ENCODE measurements around the gene FOXN1.

Gene FOXN1

DNA sequence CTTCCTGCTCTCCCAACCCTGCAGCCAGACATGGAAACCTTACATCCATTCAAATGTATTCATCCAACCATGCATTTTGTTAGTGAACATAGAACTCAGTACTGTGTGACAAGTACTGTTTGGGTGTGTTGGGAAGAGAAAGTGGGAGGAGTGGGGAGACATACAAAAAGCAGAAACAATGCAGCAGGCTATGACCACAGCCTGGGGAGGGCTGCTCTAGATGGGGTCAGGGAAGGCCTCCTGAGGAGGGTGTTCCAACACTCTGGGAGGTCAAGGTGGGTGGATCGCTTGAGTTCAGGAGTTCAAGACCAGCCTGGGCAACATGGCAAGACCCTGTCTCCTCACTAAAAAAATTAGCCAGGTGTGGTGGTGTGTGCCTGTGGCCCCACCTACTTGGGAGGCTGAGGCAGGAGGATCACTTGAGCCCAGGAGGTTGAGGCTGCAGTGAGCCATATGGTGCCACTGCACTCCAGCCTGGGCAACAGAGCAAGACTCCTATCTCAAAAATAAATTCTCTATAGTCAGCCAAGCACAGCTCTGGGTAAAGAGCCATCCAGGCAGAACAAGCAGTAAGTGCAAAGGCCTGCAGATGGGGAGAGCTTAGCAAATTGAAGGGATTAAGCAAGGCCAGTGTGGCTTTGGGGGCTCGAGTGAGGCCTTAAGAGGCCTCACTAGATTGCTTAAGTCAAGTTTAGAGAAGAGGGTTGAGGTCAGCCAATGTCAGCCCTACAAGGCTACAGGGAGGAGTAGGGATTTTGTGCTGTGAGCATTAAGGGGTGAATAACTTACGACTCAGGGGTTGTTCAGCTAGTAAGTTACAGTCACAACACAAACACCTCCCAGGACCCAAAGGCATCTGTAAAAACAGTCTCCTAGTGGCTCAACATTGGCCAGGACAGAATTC lies 27.2 kb upstream of the FOXN1 start:
- DNase-seq = no peak

DNA sequence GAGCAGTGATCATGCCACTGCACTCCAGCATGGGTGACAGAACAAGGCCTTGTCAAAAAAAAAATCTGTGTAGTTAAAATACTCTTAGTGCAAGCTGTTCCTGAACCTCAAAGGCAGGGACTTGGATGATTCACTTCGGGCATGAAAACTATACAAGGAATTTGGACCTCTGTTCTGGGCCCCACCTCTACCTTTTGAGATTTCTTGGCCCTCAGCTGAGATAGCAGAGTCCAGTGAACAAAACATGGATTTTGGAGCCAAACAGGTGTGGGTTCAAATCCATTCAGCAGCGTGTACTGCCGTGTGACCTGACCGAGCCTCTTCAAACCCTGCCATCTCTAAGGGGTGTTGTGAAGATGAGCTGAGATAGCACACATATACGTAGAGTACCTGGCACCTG lies 25.9 kb upstream of the FOXN1 start:
- DNase-seq = no peak

GRCh38 chr17:28480799-28481571 lies 25.2 kb upstream of the FOXN1 start:
- no peak for DNase-seq

DNA sequence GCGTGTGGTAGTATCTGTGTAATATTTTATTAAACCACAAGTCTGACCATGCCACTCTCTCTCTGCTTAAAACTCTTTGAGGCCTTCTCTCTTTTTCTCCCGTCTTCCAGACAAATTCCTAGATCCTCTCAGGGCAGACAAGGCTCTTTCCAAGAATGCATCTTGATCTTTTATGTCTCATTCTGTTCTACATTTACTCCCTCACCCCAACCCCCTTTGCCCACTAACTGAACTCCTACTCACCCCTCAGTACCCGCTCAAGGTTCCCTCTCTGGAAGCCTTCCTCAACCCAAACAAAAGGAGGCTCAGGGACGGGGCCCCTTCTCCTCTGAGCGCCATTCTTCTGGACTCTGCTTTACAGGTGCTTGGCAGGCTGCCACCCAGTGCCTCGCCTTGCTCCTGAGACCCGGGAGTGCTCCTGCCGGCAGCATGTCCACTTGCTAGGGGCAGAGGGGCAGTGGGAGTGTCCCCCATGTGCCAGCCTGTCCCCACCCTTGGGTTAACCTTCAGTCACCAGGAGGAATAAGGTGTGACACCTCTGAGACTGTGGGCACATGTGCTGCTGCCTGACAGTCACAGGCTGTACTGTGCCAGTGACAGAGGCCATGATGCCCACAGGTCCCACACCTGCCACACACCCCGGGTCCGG lies 23.5 kb upstream of the FOXN1 start:
- DNase-seq = no peak

DNA sequence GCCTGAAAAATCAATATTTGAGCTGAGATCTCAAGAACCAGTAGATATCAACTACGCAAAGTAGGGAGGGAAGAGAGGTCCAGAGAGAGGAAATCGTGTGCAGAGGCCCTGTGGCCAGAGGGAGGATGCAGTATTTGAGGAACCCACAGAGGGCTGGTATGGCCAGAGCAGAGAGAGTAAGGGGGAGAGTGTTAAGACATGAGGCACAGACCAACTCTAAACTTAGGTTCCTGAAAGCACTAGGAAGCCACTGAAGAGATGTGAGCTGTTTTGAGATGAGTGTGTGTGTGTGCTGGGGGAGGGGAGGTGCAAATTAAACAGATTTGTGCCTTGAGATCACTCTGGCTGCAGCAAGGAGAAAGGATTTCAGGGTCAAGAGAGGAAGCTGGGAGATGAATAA lies 21.9 kb upstream of the FOXN1 start:
- no peak for DNase-seq

DNA sequence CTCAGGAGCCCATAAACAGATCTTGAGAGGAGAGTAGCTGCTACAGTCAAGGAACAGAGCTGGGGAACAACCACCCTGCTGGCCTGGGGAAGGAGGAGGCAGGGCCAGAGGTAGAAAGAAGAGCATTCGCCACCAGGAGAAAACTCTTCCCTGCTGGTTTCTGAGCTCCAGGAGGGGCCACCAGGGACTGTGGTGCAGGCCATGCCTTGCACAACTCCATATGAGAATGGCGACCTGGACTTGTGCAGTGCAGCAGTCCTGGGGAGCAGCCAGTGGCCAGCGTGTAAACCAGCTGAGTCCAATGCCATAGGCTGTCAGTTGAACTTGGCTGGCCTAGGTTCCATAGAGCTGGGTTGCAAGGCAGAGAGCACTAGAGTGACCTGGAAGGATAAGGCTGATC lies 21.1 kb upstream of the FOXN1 start:
- DNase-seq = no peak

DNA sequence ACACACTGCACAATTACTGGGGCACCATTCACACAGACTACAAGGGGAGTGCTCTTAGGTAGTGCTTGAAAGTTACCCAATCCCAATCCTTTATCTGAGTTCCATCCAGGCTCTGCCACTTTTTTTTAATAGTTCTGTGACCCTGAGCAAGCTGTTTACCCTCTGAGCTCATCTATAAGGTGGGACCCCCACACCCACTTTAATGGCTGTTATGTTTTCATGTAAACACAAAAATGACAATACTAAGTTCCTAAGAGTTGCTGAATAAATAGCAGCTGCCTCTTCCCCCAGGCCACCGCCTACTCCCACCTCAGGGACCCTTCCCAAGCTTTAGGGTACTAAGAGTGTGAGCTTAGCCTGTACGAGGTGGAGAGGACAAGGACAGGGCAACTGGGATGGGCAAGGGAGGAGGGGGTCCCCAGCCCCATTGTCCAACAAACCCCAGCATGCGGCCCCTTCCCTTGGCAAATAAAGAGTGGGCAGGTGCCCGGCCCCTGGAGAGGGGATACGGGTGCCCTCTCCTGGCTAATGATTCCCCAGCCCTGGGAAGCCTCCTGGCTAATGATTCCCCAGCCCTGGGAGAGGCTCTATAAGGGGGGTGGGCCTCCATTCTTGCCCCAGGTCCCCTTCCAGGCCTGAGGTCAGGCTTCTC lies 18.1 kb upstream of the FOXN1 start:
- no peak for DNase-seq

GRCh38 chr17:28488533-28489276 lies 17.4 kb upstream of the FOXN1 start:
- no peak for DNase-seq

DNA sequence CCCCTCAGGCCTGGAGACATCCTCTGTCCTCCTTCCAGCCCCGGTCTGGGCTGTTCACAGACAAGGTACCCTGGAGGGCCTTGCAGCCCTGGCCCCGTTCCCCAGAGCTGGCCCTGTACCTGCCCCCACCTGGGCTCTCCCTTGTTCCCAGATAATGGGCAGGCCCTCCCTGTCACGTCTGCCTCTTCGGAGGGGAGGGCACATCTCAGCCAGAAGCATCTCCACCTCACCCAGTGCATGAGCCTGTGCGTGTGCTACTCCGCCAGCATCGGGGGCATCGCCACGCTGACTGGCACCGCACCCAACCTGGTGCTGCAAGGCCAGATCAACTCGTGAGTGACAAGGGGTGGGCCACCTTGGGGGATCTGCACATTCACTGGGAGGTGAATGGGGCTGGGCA lies 14.9 kb upstream of the FOXN1 start:
- no peak for DNase-seq

DNA sequence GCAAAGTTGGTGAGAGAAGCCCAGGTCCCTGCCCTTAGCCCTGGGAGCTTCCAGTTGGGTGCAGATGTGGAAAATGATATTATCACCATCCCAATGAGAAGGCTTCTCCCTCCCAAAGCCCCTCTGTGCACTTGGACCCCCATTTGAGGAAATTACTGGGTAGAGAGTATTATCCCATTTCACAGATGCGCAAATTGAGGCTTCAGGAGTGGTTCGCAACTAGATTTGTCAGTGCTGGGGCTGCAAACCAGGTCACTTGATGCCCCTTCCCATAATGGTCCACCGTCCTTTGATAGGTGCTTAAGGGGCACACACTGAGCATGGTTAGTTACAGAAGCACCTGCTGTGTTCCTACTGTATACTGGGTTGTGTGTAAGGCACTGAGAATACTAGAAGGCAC lies 14.3 kb upstream of the FOXN1 start:
- DNase-seq = no peak

DNA sequence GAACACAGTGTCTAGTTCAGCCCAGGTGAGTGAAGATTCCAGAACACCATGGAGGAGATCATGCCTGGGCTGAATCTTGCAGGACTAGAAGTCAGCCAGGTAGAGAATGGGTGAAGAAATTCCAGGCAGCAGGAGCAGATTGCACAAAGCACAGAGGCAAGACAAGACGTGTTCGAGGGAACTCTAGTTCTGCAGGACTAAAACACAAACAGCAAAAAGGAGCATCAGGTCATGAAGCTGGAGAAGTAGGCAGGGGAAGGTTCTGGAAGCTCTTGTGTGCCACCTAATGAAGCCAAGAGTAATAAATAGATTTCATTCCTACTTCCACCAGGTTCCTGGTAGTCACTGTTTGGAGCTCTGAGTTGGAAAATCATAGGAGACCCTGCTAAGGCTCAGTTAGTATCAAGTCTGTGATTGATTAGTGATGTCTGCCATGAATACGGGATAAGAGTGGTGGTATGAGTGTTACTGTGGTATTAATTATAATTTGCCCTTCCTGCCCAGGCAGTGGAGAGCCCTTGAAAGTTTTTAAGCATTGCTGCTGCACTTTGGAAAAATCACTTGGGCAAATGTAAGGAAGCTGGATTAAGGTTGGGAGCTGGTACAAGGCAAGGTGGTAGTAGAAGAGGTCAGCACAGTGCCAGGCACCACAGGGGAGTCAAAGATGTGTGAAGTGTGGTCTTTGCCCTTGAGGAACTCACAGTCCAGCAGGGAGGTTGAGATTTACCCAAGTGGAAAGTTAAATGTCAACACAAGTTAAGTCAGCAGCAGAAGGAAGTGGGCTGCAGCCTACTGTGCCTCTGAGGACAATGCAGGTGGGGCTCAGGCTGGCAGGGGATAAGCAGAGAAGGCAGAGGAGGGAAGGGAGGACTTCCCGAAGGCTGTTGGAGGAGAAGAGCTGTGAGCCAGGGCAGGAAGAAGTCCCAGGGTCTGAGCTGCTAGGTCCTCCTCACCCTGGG lies 13.5 kb upstream of the FOXN1 start:
- no peak for DNase-seq

DNA sequence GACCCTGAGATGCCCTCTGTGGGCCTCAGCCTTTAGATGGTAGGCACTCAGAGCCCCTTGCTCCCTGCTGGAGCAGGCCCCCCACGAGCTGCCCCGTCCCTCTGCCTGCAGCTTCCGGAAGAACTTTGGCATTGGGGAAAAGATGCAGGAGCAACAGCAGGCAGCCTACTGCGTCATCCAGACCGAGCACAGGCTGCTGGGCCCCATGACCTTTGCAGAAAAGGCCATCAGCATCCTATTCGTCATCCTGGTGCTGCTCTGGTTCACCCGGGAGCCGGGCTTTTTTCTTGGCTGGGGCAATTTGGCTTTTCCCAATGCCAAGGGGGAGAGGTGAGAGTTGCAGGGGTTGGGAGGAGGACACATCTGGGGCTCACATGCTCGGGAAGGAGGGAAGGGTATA lies 12.7 kb upstream of the FOXN1 start:
- no peak for DNase-seq

DNA sequence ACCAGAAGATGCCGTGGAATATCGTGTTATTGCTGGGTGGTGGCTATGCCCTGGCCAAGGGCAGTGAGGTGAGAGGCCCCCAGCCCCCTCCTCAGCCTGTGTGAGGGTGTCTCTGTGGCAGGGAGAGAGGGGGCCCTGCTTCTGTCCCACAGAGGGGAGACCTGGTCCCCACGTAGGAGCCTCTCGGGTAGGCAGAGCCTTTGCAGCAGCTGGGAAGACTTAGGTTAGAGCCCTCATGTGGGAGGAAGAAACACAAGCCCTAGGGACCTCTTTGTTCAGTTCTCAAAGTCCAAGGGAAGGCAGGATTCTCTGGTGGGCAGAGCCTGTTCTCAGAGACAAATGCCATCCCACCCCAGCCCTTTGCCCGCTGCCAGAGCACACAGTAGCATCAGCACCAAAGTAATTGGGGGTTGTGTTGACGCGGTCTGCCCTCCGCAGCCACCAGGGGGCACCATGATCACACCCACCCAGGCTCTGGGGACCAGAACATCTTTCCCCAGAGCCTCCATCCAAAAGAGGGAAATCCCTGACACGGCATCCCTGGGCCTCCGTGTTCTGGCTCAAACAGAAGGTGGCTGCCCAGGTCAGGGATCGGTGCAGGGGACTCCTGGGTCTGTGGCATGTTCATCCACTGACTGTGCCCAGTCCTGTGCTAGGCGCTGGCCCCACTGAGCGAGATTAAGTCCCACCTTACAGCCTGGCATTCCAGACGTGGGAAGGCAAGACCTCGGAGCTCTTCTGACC lies 11.5 kb upstream of the FOXN1 start:
- peak; percentile 67 for DNase-seq

GRCh38 chr17:28495635-28496034 lies 10.5 kb upstream of the FOXN1 start:
- DNase-seq = no peak

DNA sequence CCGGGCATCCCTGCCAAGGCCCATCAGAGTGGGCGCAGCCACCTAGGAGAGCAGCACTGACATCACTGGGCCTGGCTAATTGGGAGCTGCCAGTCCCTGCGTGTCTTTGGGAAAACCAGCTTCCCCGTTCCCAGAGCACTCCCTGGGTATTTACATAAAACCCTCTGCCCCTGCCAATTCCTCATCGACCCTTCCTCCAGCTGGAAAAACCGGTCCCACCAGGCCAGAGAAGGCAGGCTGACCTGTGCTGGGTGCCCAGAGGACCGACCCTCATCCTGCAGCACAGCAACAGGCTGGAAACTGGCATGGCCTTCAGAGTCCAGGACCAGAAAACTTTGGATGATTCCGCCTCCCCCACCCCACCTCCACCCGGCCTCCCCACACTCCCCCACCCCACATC lies 8.2 kb upstream of the FOXN1 start:
- no peak for DNase-seq

DNA sequence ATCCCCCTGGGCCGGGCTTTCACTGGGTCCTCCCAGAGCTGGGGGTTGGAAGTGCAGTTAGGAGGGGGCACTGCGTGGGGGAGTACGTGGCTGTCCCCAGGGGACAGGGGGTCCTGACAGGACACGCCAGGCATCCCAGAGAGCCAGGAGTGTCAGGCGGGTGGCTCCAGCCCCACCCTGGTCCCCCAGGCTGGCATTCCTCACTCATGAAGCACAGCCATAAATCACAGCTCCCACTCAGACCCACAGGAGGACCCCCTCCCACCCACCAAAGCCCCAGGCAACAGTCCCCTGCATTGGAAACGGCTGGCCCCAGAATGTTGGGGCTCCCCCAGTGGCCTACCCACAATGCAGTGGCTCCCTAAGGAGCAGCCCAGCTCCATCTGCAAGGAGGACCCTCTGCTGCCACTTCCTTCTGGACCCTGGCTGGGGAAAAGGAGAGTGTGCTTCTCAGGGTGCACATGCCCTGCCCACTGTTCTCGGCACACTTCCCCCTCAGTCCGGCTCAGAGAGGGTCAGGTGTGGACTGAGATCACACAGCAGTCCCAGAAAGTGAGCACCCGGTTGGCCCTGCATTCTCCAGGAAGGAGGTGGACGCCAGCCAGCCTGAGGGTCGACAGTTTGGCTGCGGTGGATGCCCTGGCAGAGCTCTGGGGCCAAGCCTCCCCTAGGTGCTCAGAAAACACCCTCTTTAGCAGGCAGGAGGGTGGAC lies 7.3 kb upstream of the FOXN1 start:
- DNase-seq = no peak

GRCh38 chr17:28499364-28499664 lies 6.8 kb upstream of the FOXN1 start:
- DNase-seq = no peak

DNA sequence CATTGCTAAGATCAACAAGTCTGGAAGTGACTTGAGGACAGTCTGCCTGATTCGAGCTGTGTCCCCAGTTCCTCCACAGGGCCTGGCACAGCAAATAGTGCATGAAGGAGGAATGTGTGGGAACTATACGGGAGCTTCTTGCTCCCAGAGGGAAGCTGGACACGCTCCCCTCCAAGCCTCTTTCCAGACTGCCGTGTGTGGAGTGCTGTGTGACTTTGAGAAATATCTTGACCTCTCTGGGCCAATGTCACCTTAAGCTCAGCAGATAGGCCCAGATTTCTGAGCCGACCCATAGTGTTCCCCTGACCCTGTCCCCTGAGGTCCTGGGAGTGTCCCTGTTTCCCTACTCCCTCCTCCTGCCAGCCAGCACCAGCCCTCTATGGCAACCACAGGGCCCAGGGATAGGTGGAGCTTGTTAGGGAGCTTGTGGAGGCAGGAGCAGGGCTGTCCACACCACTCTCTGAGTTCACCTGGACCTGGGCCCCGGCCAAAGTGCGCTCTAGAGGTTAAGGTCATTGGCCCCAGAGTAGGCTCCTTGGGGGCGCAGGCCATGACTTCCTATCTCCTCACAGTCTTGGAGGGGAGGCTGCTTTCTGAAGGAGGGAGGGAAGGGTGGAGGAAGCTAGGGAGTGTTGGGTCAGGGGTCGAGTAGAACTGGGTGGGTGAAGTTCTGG lies 6.3 kb upstream of the FOXN1 start:
- no peak for DNase-seq

- no peak for DNase-seq
Measured at GRCh38 chr17:28500712-28501379, 5.3 kb upstream of the FOXN1 start.

Data from CD4-positive, alpha-beta T cell treated with Interleukin-4 for 4 hours (primary cell).